GM10847 (cell line): Measurements from ENCODE around the gene PFDN1.

Source experiments
- POLR2A ChIP-seq: IDR thresholded peaks from 2 replicates; pipeline ENCODE4 v1.6.1; 2011; ENCODE audit not compliant: insufficient read length; ENCODE audit errors: extremely low read depth

The PFDN1 gene

DNA sequence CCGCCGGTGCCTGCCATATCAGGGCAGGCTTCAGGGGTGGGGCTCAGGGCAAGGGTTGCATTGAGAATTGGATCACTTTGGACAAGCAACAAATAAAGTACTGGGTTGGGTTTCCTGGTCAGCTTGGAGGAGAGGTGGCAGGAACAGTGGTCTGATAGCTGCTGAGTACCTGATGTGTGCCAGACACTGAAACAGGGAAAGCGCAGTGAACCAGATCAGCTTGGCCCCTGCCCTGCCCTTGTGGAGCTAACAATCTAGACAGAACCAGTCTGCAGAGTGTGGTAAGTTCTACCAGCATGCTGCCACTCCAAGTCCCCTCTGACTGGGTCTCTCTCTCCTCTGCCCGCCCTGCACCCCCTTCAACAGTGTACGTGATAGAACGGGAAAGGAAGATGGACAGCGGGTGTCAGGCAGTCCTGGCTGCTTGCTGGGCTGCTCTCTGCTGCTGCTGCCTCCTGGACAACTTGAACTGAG is 74.5 kb downstream of the PFDN1 start:
- TF ChIP-seq POLR2A, result no peak

DNA sequence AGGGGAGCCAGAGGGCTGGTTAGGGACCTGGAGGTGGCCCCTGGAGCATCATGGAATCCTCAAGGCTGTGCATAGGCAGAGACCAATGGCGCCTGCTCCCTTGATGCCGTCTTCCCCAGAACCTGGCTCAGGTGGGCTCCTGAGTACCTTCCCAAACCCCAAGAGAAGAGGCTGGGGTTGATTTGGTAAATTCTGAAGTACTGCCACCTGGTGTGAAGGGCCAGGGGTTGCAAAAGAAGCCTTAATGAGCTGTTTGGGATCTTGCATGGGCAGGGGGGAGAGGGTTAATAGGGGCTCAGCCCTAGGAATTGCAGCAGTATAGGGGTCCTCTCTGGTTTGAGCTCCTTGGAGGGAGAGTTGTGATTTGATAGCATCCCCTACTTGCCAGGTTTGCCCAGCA is 75.9 kb downstream of the PFDN1 start:
- TF ChIP-seq POLR2A, result no peak

DNA sequence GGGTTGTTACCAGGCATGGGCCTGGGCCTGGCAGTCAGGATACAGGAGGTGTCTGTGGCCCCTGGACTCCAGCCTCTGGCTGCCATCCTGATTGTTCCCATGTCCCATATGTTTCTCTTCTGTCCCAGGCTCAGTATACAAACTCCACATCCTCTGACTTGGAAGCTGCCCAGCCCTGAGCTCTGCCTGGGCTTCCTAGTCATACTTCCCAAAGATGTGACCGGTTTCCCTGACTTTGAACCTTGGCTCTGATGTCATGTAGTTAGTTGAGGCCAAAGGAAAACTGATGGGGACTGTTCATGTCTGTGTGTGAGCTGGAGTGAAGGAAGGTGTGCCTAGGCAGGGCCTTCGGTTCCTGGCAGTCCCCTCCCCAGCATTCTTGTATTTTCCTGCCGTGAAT is 77.5 kb downstream of the PFDN1 start:
- TF ChIP-seq POLR2A, result no peak

DNA sequence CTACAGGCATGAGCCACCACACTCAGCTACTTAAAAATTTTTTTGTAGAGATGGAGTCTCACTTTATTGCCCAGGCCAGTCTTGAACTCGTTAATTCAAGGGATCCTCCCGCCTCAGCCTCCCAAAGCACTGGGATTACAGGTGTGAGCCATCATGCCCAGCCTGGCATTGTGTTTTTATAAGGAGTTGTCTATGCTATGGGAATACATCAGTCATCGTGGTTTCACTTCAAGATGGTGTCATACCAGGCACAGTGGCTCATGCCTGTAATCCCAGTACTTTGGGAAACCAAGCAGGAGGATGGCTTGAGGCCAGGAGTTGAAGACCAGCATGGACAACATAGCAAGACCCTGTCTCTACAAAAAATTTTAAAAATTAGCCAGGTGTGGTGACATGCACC is 78.2 kb downstream of the PFDN1 start:
- no peak for TF ChIP-seq POLR2A

DNA sequence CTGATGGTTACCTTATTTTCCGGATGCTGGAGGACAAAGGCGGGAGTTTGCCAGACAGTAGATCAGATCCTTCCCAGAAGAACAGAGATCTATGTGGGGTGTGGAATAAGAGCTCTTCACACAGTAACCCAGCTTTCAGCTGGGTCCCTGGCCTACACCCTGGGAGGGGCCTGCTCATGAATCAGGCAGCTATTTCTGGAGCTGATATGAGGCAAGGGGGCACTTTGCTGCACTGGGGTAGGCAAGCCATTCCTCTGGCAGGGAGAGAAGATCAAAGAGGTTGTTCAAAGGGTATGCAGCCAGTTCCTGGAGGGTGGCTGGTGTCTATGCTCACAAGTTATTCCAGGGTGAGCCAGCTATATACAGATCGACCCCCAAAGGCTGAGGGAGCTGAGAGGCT is 79.3 kb downstream of the PFDN1 start:
- no peak for TF ChIP-seq POLR2A

DNA sequence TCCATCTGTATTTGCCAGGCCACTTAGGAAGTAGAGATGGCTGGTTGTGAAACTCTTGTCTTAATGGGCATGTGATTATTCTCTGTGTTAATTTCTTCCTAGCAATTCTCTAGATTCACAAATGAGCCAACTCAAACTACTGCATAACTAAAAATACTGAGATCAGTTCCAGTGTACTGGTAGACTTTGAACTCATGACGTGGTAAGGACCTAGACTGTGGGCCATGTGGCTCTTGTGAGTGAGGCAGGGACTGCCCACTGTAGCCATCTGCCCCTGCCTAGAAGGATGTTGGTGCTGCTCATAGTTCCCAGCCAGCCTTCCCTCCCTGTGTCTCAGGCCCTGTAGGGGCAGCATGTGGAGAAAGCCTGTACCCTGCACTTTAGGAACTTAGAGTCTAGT is 80.5 kb downstream of the PFDN1 start:
- TF ChIP-seq POLR2A, result no peak

DNA sequence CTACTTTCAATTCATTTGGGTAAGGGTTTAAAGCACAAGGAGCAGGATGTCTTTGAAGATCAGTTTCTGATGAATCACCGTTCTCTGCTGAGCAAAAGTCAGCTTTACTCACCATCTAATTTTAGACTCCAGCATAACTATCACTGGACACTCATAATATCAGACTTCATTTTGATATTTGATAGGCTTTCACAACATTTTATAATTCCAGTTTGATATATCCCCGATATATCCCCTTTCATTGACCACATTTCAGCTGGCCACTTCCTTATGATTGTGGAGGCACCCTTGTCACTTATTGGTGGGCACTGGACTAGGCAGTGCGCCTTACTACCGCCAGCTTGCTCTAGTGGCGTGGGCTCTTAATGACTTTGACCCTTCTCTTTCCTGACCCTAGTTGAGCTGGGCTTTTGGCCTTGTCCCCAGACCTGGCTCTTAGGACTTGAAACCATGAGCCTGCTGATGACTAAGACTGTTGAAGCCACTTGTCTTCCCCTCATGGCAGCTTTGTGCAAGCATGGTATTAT is 81.1 kb downstream of the PFDN1 start:
- no peak for TF ChIP-seq POLR2A

DNA sequence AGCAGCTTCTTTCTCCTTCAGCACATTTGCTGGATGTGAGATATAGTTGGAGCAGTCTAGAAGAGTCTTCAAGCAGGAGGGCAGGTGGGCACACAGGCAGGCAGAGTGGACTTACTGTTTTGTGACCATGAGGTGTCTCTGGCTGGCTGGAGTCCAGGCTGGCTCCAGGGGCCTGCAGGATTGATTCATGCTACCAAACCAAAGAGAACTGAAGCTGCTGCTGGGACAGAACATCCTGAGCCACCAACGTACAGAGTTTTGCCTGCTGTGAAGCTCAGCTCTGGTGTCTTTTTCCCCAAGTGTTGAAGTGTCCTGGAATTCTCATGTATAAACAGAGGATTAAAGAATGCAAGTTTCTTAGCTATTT is 82.2 kb downstream of the PFDN1 start:
- TF ChIP-seq POLR2A, result no peak

DNA sequence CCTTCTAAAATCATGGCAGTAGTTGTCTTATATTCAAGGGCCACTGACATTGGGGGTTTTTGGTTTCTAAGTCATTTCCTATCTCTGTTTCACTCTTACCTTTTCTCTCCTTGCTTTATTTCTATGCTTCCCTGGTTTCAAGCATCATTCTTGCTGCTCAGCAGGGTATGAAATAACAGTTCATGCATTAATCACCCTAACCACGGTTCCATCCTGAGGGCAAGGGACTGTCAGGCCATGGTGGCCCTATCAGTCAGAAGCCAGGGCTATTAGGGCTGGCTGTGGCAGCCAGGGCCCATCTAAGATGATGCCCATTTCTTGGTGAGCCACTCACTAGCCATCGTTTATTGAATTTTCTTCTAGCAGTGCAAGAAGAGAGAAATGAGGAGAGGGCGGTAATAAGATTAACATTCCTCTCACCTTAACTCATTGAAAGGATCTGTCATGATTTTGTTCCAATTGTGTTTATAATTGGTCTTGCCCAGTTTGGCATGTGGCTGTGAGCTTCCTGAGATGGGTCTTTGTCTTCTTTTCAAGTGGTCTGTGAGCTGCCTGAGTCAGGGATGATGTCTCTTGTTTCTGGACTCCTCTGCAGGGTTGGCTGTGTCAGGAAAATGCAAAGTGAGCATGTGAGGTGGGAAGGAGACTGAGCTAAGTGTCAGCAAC is 82.7 kb downstream of the PFDN1 start:
- no peak for TF ChIP-seq POLR2A

DNA sequence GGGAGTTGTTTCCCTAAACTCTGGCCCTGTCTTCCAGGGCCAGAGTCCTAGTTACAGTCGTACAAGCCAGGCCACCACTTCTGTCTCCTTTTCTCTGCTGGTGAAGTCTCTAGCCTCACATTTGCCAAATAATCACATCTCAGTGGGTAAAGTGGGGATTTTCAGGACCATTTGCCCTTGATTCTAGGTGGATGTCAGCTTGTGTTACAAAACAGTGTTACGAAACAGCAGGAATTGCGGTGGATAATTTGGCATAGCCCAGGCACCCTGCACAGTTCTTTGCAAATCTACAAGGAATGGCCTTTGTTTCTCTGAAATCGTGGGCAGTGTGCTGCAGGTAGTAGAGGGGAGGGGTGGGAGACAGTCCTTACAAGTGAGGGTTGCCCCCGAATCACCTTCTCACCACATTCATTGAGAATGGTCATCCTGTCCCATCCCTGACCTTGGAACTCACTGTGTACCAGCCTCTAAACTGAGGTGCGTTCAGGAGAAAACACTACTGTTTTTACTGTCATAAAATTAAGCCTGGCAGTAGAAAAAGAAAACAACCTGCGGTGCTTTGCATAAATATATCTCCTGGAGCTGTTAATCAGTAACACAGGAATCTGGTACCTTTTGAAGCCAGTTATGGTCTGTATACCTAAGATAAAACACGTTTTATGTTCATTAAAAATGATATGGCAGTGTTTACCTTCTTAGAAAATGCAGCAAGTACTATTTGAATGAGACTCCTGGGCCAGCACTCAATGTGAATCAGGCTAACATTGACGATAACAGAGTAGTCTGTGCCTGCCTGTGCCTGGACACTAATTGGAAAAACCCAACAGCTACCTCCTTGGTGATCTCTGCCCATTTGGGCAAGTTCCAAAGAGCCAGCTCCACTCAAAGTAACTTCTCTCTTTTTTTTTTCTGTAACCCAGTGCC is 83.6 kb downstream of the PFDN1 start:
- TF ChIP-seq POLR2A, result no peak

DNA sequence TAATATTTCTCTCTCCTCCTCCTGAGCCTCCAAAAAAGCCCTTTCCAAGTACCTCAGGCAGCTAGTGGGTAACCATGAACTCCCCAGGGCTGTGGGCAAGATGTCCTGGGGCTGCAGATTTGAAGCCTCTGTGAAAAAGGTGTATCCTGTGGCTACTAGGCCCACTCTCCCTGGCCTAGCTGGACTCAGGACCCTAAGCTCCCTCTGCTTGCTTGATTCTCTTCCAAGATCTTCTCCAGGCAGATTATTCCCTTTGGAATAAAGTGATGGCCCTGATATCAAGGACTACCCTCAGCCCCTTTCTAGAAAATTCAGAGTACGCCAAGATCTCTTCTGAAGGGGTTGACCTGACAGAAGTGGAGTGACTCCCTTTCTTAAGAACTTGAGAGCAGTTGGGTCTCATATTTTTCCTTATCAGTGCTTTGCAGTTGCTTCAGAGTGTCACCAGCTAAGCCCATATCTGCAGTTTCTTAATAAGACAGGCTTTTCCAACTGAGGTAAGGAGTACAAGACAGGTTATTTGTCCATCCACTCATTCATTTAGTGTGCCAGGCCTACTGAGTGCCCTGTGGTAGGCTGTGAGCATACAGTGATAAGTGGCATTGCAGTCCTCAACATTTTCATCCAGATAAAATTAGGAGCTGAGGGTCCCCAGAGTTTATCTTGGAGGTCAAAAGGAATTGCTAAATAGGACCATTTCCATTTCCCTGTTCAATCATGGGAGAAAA is 85.4 kb downstream of the PFDN1 start:
- no peak for TF ChIP-seq POLR2A

DNA sequence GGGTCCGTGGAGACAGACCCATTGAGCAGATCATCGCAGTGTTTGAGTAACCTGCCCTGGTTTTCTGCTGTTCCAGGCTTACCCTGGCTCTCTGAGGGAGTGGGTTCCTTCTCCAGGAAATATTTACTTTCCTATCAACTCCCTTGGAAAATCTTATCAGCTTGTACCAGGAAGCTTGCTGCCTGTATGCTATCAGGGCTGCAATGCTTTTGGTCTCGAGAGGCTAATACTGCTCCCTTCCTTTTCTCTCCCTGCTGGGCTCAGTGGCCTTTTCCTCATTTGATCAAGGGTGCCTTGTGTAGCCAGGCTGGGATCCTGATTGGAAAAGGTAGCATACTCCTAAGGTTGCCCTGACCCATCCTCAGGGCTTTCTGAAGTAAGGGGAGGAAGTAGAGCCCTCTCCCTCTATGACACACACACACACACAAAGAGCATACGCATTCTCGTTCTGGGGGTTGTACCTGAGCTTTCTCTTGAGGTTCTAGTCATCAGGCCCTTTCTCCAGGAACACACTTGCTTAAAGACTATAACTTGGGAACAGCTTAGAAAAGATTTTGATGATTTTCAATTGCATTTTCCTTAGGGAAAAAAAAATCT is 86.3 kb downstream of the PFDN1 start:
- no peak for TF ChIP-seq POLR2A

DNA sequence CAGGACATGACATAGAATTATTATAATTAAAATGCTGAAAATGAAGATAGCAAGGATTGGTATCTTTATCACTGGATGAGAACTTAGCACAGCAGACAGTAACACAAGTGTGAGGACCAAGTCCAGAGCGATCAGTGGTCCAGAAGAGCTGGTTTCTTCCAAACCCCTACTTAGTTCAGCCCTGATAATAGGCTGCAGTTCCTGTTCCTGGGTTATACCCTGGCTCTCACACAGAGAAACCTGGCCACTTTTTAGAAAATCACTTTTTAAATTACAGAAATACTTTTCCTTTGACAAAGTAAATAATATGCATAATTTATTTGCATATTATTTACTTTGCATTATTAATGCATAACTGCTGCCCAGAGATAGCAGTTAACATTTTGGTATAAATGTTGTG is 87.6 kb downstream of the PFDN1 start:
- no peak for TF ChIP-seq POLR2A

DNA sequence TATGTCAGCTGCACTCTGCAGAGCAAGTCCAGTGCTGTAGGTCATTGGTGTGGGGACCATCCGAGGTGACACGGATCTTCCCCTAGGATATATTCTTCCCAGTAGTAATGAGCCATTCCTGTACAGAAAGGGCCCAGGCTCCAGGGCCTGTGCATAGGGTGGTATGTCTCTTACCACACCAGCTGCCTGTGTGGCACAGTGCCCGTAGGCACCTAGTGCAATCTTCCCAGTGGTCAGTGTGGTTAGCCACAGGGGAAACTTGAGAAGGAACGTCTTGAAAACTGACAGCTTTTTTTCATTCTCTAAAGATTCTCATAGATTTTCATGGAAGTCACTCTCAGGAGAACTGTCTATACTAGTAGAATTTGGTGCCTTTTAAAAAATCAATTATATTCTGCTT is 88.1 kb downstream of the PFDN1 start:
- no peak for TF ChIP-seq POLR2A

DNA sequence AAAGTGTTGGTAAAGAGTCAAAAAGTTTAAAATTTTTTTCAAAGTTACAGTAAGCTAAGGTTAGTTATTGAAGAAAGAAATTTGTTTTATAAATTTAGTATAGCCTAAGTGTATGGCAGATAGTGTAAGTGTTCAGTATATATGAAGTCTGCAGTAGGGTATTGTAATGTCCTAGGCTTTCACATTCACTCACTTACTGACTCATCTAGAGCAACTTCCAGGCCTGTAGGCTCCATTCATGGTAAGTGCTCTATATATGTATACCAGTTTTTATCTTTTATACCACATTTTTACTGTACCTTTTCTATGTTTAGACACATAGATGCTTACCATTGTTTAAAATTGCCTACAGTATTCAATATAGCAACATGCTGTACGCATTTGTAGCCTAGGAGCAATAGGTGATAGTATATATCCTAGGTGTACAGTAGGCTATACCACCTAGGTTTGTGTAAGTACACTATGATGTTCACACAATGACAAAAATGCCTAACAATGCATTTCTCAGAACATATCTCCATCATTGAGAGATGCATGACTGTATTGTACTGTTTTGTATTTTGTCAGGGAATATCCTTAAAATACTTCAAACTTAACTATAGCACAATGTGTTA is 89.4 kb downstream of the PFDN1 start:
- no peak for TF ChIP-seq POLR2A
